GM20000 (cell line): ENCODE results near the gene CEACAM19.
A peak's percentile ranks its signal among the peaks of the same experiment; 100 is the strongest.

Experiments used
- DNase-seq: peaks from one replicate; pipeline ENCODE4 v3.0.0; 2012; ENCODE audit warnings: low spot score
- TF ChIP-seq, protein P1 (sequence below): IDR thresholded peaks from 2 replicates; pipeline ENCODE4 v1.5.1; 2012; ENCODE audit warnings: mild to moderate bottlenecking, control low read depth; ENCODE audit errors: extremely low read depth, missing control alignments

The CEACAM19 gene

GRCh38 chr19:44642377-44642776 lies 28.9 kb upstream of the CEACAM19 start:
- TF ChIP-seq, protein P1, sequence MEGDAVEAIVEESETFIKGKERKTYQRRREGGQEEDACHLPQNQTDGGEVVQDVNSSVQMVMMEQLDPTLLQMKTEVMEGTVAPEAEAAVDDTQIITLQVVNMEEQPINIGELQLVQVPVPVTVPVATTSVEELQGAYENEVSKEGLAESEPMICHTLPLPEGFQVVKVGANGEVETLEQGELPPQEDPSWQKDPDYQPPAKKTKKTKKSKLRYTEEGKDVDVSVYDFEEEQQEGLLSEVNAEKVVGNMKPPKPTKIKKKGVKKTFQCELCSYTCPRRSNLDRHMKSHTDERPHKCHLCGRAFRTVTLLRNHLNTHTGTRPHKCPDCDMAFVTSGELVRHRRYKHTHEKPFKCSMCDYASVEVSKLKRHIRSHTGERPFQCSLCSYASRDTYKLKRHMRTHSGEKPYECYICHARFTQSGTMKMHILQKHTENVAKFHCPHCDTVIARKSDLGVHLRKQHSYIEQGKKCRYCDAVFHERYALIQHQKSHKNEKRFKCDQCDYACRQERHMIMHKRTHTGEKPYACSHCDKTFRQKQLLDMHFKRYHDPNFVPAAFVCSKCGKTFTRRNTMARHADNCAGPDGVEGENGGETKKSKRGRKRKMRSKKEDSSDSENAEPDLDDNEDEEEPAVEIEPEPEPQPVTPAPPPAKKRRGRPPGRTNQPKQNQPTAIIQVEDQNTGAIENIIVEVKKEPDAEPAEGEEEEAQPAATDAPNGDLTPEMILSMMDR: no peak
- DNase-seq: no peak

DNA sequence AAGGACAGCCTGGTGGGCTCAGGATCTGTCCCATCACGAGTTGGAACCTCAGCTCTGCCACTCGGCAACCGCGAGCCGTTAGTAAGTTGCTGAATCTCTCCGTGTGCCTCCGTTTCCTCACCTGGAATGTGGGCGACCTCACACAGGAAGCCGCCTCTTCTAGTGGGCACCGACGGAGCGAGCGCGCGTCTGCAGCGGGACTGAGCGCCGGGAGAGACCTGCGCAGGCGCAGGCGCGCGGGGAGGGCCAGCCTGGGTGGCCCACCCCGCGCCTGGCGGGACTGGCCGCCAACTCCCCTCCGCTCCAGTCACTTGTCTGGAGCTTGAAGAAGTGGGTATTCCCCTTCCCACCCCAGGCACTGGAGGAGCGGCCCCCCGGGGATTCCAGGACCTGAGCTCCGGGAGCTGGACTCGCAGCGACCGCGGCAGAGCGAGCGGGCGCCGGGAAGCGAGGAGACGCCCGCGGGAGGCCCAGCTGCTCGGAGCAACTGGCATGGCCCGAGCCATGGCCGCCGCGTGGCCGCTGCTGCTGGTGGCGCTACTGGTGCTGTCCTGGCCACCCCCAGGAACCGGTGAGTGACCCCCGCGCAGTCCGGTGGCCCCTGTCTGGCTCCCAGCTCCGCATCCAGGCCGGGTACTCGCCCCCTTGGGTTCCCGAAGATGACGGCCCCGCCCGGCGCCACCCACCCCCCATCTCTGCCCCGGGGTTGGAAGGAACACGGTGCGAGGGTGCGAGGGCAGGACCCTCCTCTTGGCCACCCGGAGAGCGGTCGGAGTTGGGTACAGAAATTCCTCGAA lies 27.5 kb upstream of the CEACAM19 start, which contains the start of gene PVR:
Gene PVR (plus strand): TSS at position 306 of the 797 bp plus-strand sequence. CDS start 187 bp downstream, at position 493.
- peak; percentile 68 for DNase-seq
- TF ChIP-seq, protein P1: no peak

DNA sequence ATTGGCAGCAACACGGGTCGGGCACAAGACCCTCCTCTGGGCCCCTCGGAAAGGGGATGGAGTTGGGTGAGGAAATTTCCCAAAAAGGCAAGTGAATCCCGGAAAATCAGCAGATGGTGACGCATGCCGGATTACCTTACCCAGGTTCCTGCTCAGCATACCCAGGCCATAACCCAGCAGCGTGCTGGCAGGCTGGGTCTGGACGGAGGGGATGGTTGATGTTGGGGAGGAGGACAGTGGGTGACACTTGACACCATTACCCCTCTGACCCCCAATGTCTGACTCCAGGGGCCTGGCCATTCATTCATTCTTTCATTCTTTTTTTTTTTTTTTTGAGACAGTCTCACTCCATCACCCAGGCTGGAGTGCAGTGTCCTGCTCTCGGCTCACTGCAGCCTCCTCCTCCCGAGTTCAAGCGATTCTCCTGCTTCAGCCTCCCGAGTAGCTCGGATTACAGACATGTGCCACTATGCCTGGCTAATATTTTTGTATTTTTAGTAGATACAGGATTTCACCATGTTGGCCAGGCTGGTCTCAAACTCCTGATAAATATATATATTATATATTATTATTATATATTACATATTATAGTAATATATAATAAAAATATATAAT lies 26.8 kb upstream of the CEACAM19 start:
- peak; percentile 45 for DNase-seq

DNA sequence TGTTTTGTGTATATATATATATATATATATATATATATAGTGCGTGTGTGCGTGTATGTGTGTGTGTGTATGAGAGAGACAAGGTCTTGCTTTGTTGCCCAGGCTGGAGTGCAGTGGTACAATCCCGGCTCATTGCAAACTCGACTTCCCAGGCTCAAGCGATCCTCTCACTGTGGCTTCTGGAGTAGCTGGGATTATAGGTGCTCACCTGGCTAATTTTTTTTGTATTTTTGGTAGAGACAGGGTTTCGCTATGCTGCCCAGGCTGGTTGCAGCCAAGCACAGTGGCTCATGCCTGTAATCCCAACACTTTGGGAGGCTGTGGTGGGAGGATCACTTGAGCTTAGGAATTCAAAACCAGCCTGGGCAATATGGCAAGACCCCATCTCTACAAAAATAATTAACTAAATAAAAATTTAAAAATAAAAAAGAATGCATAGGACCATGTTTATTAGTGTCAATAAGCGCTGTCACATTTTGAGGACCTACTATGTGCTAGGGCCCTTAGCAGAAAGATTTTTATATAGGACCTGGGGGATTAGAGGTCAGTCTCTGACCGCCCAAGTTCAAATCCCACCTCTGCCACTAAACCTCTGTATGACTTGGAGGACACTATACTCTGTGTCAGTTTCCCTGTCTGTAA lies 25.8 kb upstream of the CEACAM19 start:
- DNase-seq: no peak
- TF ChIP-seq, protein P1: no peak

More for the DNA sequence above, 26.8 kb upstream of the CEACAM19 start:
- TF ChIP-seq, protein P1: no peak

DNA sequence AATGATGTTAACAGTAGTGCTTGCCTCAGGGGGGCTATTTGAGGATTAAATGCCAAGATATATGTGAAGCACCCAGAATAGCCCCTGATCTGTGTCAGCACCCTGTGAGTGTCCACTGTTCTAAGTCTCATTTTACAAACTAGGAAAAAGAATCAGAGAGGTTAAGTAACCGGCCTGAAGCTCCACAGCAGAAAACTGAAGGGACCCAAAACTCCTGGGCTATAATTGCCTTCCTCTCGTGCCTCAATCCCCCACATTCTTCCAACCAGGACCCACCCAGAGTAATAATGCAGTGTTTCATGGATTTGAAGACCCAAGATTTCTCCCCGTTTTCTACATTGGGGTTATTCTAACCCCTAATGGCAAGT lies 25.2 kb upstream of the CEACAM19 start:
- DNase-seq: no peak

DNA sequence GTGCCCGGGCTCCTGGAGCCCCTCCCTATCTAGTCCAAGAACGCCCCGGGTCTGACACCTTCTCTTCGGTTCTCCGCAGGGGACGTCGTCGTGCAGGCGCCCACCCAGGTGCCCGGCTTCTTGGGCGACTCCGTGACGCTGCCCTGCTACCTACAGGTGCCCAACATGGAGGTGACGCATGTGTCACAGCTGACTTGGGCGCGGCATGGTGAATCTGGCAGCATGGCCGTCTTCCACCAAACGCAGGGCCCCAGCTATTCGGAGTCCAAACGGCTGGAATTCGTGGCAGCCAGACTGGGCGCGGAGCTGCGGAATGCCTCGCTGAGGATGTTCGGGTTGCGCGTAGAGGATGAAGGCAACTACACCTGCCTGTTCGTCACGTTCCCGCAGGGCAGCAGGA lies 24.1 kb upstream of the CEACAM19 start:
- no peak for DNase-seq
- TF ChIP-seq, protein P1: no peak

More for the DNA sequence above, 25.2 kb upstream of the CEACAM19 start:
- TF ChIP-seq, protein P1: no peak

DNA sequence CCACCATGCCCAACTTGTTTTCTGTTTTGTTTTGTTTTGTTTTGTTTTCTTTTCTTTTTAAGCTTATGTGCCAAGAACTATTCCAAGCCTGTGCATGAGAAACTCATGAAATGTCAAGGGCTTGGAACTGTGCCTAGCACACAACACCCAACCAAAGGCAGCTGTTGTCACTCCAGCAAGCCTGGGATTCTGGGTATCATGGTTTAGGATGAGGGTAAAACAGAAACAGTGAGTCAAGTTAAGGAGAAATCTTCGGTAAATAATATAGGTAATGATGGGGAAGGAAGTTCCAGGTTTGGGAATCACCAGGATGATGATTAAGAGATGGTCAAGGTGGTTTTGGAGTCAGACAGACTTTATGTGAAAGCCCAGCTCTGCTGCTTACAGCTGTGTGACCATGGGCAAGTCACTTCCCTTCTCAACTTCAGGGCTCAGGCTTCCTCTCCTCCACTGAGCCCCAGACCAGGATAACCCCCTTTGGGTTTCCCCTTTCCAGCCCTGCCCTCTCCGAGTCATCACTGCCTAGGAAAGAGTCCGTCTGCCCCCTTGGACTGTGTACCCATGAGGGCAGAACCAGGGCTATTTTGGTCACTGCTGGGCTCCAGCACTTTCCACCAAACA lies 22.5 kb upstream of the CEACAM19 start:
- no peak for DNase-seq
- TF ChIP-seq, protein P1: no peak
